Coronary artery (tissue), 2 donors: ENCODE data around the gene KRTAP10-8.
"Not testable (repeated sequence)": the region's sequence is repeated elsewhere in the genome, so short reads cannot be mapped to it uniquely, and the experiment has no call there.

Experiments
- DNase-seq: peaks from one replicate; pipeline ENCODE4 v3.0.0-alpha.2; 2017; ENCODE audit warnings: low spot score
- H3K27ac ChIP-seq, 2 donors: fragments of 200-600 bp; sonication (generic); one replicate each; pipeline ENCODE4 v1.5.1; 2016 to 2019
- H3K4me3 ChIP-seq: fragments of 200-600 bp; sonication (generic); 2 replicates; pipeline ENCODE4 v1.5.1; 2016; ENCODE audit warnings: mild to moderate bottlenecking, moderate library complexity
- CTCF ChIP-seq: fragments of 200-600 bp; sonication (generic); IDR thresholded peaks from one replicate; pipeline ENCODE4 v1.5.1; 2019; ENCODE audit warnings: antibody characterized with exemption

KRTAP10-8 gene

GRCh38 chr21:44618504-44618903 lies 6.6 kb downstream of the KRTAP10-8 start:
- H3K4me3 ChIP-seq: no peak overlapping the region
- TF ChIP-seq CTCF: no peak
- H3K27ac ChIP-seq: no peak overlapping the region
- DNase-seq: no peak

GRCh38 chr21:44618909-44619308 lies 7.0 kb downstream of the KRTAP10-8 start:
- H3K4me3 ChIP-seq: no peak overlapping the region
- DNase-seq: no peak
- TF ChIP-seq CTCF: no peak
- no peak overlapping the region for H3K27ac ChIP-seq

DNA sequence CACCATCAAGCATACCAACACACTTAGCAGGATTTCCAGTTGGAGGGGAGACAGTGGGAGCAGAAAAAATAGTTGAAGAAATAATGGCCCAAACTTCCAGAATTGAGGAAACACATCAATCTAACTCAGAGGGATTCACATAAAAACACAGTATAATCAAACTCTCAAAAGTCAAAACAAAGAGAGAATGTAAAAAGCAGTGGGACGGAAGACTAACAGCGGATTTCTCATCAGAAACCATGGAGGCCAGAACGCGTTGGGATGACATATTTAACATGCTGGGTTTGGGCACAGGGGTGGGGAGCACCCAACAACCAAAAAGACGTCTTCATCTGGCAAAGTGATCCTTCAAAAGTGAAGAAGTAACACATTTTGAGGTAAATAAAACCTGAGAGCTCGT lies 8.0 kb downstream of the KRTAP10-8 start:
- no peak overlapping the region for H3K27ac ChIP-seq
- no peak for DNase-seq
- H3K4me3 ChIP-seq: no peak overlapping the region
- TF ChIP-seq CTCF: no peak

- no peak for TF ChIP-seq CTCF
- DNase-seq: no peak
- no peak overlapping the region for H3K27ac ChIP-seq
Measured at GRCh38 chr21:44623575-44623974, 11.7 kb downstream of the KRTAP10-8 start.

DNA sequence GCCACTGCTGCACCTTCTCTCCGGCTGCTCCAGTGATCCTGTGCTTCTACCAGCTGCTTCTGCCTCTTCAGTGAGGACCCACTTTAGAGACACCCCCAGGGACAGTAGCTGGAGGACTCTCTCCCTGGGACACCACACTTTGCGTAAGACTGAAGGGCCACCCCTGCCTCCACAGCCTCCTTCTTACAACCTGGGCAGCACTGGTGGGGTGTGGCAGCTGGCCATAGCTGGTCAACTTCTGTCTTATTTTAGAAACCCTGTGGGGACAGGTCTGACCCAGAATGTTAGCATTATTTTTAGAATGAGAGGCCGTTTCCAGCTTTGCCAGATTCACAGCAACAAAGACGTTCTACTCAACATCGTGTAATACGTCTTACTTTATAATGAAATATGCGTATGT lies 13.9 kb downstream of the KRTAP10-8 start:
- DNase-seq: peak; percentile 46
- TF ChIP-seq CTCF: no peak
- Histone ChIP-seq H3K27ac (no peak overlapping the region), H3K4me3 (no peak overlapping the region)

More at GRCh38 chr21:44623575-44623974, 11.7 kb downstream of the KRTAP10-8 start:
- no peak overlapping the region for H3K4me3 ChIP-seq

GRCh38 chr21:44626262-44626661 lies 14.4 kb downstream of the KRTAP10-8 start:
- peak; percentile 35 for DNase-seq
- Histone ChIP-seq H3K27ac (no peak overlapping the region), H3K4me3 (no peak overlapping the region)
- no peak for TF ChIP-seq CTCF

DNA sequence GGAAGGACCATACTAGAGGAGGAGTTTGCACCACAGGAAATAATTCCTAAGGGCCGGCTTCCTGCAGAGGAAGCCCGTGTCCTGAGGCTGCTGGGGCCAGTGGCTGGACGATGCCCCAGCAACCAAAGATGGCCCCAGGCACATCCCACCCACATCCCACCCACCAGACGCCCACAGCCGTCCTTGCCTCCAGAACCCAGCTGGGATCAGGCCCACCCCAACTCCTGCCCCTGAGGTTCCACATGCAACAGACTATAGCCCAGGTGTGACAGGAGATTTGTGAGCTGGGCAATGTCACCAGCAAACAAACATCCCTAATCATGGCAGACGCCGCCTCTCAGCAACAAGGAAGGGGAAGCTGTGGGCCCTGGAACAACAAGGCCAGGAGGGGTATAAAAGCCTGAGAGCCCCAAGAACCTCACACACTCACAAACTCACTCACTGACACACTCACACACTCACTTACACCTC lies 14.8 kb downstream of the KRTAP10-8 start, which contains the start of gene KRTAP10-9:
Gene KRTAP10-9 (plus strand): TSS at position 421 of the 471 bp plus-strand sequence. CDS start 79 bp downstream, outside the sequence.
- H3K27ac ChIP-seq: no peak within 1 kb of the TSS

DNA sequence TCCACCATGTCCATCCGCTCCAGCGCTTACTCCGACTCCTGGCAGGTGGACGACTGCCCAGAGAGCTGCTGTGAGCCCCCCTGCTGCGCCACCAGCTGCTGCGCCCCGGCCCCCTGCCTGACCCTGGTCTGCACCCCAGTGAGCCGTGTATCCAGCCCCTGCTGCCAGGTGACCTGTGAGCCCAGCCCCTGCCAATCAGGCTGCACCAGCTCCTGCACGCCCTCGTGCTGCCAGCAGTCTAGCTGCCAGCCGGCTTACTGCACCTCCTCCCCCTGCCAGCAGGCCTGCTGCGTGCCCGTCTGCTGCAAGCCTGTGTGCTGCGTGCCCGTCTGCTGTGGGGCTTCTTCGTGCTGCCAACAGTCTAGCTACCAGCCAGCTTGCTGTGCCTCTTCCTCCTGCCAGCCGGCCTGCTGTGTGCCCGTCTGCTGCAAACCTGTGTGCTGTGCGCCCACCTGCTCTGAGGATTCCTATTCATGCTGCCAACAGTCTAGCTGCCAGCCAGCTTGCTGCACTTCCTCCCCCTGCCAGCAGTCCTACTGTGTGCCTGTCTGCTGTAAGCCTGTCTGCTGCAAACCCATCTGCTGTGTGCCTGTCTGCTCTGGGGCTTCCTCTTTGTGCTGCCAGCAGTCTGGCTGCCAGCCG lies 15.4 kb downstream of the KRTAP10-8 start:
- not testable (repeated sequence) for H3K4me3 ChIP-seq, H3K27ac ChIP-seq
- peak; percentile 43 for DNase-seq

More for the DNA sequence above, 14.8 kb downstream of the KRTAP10-8 start, which contains the start of gene KRTAP10-9:
- peak; percentile 55 for DNase-seq
- no peak for TF ChIP-seq CTCF
- H3K4me3 ChIP-seq: no peak within 1 kb of the TSS

DNA sequence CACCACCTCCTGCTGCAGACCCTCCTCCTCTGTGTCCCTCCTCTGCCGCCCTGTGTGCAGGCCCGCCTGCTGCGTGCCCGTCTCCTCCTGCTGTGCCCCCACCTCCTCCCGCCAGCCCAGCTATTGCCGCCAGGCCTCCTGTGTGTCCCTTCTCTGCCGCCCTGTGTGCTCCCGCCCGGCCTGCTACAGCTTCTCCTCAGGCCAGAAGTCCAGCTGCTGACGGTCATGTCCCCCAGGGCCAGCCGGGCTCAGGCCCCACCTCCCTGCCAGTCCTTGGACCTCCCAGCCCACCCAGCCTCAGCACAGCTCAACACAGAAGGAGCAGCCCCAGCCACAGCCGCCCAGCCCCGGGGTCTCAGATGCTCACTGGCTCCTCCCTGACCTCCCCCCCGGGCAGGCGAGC lies 16.0 kb downstream of the KRTAP10-8 start:
- H3K27ac ChIP-seq, H3K4me3 ChIP-seq, DNase-seq: not testable (repeated sequence)
